ENCODE data around the gene OR52I1. TPM values are rescaled to one million over a fixed set of nuclear protein-coding genes. Genes with fewer than 3 reads are reported as not detected.
A peak's percentile ranks its signal among the peaks of the same experiment; 100 is the strongest.

OR52I1 gene
- total and polyA plus RNA-seq, 12 donors, result not detected

GRCh38 chr11:4606231-4607015, 12.6 kb downstream of the OR52I1 start:
- Histone ChIP-seq H3K36me3 (replicated peaks in 1 of 2) (peaks cover 0 to 29% of the 10 kb centered on the region in 2 donors), H3K4me3 (peak overlapping the region in 1 of 4 donors; percentile 68), H3K4me1 (replicated peaks in 1 of 2) (peaks cover 0 to 14% of the 10 kb centered on the region in 2 donors), H3K27ac (no peak overlapping the region), H3K27me3 (no peaks in the 10 kb centered on the region), H3K9me3 (replicated peaks in 1 of 3) (no peaks in the 10 kb centered on the region)
- intact Hi-C loops (cut with DNase I), result no loop called here
- TF ChIP-seq POLR2A (IDR thresholded peaks at IDR 0.05) (no peak), CTCF (IDR thresholded peaks at IDR 0.05) (no peak)
- DNase-seq, result no peak
- WGBS, 4 donors, result 37 to 56% (median 41%) methylated on average over 1 of the region's 1 CpG

- Histone ChIP-seq H3K27me3 (no peaks in the 10 kb centered on the region), H3K4me1 (replicated peaks in 1 of 2) (peaks cover 0 to 14% of the 10 kb centered on the region in 2 donors), H3K9me3 (replicated peaks in 1 of 3) (no peaks in the 10 kb centered on the region), H3K36me3 (replicated peaks in 1 of 2) (peaks cover 0 to 23% of the 10 kb centered on the region in 2 donors), H3K4me3 (peak overlapping the region in 2 of 4 donors; percentile 54 to 68), H3K27ac (peak overlapping the region in 2 of 5 donors; percentile 89 to 90)
- intact Hi-C loops (cut with DNase I), result no loop called here
- 38 to 55% (median 41%) methylated on average over 6 of the region's 6 CpGs for WGBS, 4 donors
- DNase-seq, result no peak
- TF ChIP-seq CTCF (IDR thresholded peaks at IDR 0.05), result no peak
- TF ChIP-seq POLR2A (IDR thresholded peaks at IDR 0.05), result no peak
Measured at GRCh38 chr11:4607096-4607495, 13.3 kb downstream of the OR52I1 start.

- Histone ChIP-seq H3K9me3 (replicated peaks in 1 of 3) (no peaks in the 10 kb centered on the region), H3K4me3 (peak within 1 kb of the TSS; percentile 7 to 68 (median 46)), H3K27ac (peak within 1 kb of the TSS; percentile 58 to 90 (median 86)), H3K36me3 (replicated peaks in 1 of 2) (peaks cover 0 to 13% of the 10 kb centered on the region in 2 donors), H3K4me1 (replicated peaks in 1 of 2) (peaks cover 0 to 14% of the 10 kb centered on the region in 2 donors), H3K27me3 (no peaks in the 10 kb centered on the region)
- WGBS, 4 donors, result 4 to 6% (median 5%) methylated on average over 23 to 43 of the region's 43 CpGs
- DNase-seq, result peak; percentile 96 to 98 (median 97)
- TF ChIP-seq POLR2A (IDR thresholded peaks at IDR 0.05) (peak; percentile 67 to 84), CTCF (IDR thresholded peaks at IDR 0.05) (peak in 3 of 6 experiments; percentile 19 to 31 (median 29))
- intact Hi-C loops (cut with DNase I), result no loop called here
Measured at GRCh38 chr11:4607781-4608666, 14.2 kb downstream of the OR52I1 start, which contains the start of gene TRIM68. Gene TRIM68 (minus strand): TSS chr11:4608231. CDS start chr11:4605504, 2,727 bp downstream.

Data from adrenal gland (tissue), 12 donors.